Transverse colon (tissue), 4 donors: Measurements from ENCODE around the gene LSM6. TPM values are rescaled to one million over a fixed set of nuclear protein-coding genes. Genes with fewer than 3 reads are reported as not detected.

Experiments
- DNase-seq: peaks from one replicate; pipeline ENCODE4 v3.0.0-alpha.2; 2019
- H3K27ac ChIP-seq, 4 donors: fragments of 200-600 bp; sonication (generic); 2 replicates each; pipeline ENCODE4 v1.5.1; 2016 to 2018; ENCODE audit warnings: inconsistent platforms in 4 of 4
- H3K27me3 ChIP-seq: fragments of 200-600 bp; sonication (generic); 2 replicates; pipeline ENCODE4 v1.5.1; 2017; ENCODE audit warnings: inconsistent platforms
- H3K36me3 ChIP-seq, 4 donors: fragments of 200-600 bp; sonication (generic); 2 replicates each; pipeline ENCODE4 v1.5.1; 2017 to 2019; ENCODE audit warnings: inconsistent platforms in 4 of 4
- H3K4me1 ChIP-seq, 4 donors: fragments of 200-600 bp; sonication (generic); 2 replicates each; pipeline ENCODE4 v1.5.1; 2017 to 2020; ENCODE audit warnings: inconsistent platforms in 4 of 4
- H3K4me3 ChIP-seq, 4 donors: fragments of 200-600 bp; sonication (generic); 1 replicate in 1 of 4; 2 replicates in 3 of 4; pipeline versions ENCODE4 v1.5.1 to v1.6.1; 2017 to 2019; ENCODE audit warnings: inconsistent platforms in 4 of 4
- H3K9me3 ChIP-seq, 2 donors: fragments of 200-600 bp; sonication (generic); 2 replicates each; pipeline ENCODE4 v1.5.1; 2017 to 2019; ENCODE audit warnings: inconsistent platforms in 2 of 2
- CTCF ChIP-seq, 5 experiments: fragments of 200-600 bp in 3 of 5; fragments of 450-650 bp in 2 of 5; sonication (generic) in 3 of 5; IDR thresholded peaks; 1 replicate in 2 of 5; 2 replicates in 3 of 5; pipeline ENCODE4 v1.5.1; 2016 to 2017; ENCODE audit warnings: antibody characterized with exemption in 5 of 5, inconsistent platforms in 3 of 5, mild to moderate bottlenecking in 2 of 5, moderate library complexity in 1 of 5
- EP300 ChIP-seq: sonication (generic); formaldehyde crosslinking; IDR thresholded peaks from one replicate; pipeline ENCODE4 v1.6.1; 2017; ENCODE audit warnings: antibody characterized with exemption, low read depth
- POLR2A ChIP-seq: fragments of 450-650 bp; IDR thresholded peaks from one replicate; pipeline ENCODE4 v1.6.1; 2016; ENCODE audit warnings: antibody characterized with exemption, mild to moderate bottlenecking, moderate library complexity
- POLR2AphosphoS5 ChIP-seq, 3 donors: sonication (generic); formaldehyde crosslinking; IDR thresholded peaks; one replicate each; pipeline ENCODE4 v1.6.1; 2016; ENCODE audit warnings: antibody characterized with exemption in 3 of 3
- WGBS, 2 donors: methylation state at CpG; one replicate each; pipeline ENCODE4 v1.1.5; 2018; ENCODE audit warnings: low coverage in 1 of 2; 5-methylcytosine and 5-hydroxymethylcytosine counted together
- in situ Hi-C, 4 donors: fragments of 200-750 bp; cut with MboI; loops; one replicate each; pipeline versions ENCODE4 v1.15.0 to v1.15.1; 2017; ENCODE audit warnings: low sequenced_read_pairs in 3 of 4, low pct_ligation_motif_present in 1 of 4, low pct_unique_long_range_greater_than_20kb in 1 of 4
- intact Hi-C: fragments of 100-400 bp; cut with DNase I; formaldehyde crosslinking; loops from one replicate; pipeline ENCODE4 v1.15.1; 2023; ENCODE audit warnings: low total_unique reads
- total RNA-seq, 4 donors: library from RNA; depleted of rRNA; stranded (reverse); fragments of >200 nt; gene quantifications; one replicate each; pipeline ENCODE4 v1.1.0, GENCODE V29; 2016

Gene LSM6
- total RNA-seq, 4 donors from 2014 or later: 1.9 to 33.2 (median 24.4) TPM

DNA sequence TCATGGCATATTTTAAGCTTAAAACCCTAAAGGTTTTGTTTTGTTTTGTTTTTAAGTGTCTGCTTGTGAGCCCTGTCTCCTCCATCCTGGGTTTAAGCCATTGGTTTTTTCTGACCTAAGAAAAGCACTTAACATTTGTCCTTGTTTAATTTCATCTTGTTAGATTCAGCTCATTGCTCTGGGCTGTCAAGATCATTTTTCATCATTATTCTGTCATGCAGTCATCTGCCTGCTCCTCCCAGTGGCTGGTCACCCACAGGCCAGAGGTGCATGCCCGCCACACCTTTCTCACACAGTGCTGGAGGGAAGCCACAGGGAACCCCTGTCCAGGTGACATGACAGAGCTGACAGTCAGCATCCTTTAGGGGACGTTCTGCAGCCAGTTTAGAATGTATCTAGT, 27.1 kb downstream of the LSM6 start:
- WGBS, 2 donors: 87 to 92% methylated on average over 2 of the region's 2 CpGs
- in situ Hi-C loops (no loop called here), intact Hi-C loops (no loop called here)
- no peak overlapping the region for H3K4me3 ChIP-seq
- H3K4me1 ChIP-seq: no peaks in the 10 kb centered on the region
- H3K36me3 ChIP-seq: no peaks in the 10 kb centered on the region
- TF ChIP-seq CTCF (IDR thresholded peaks at IDR 0.05) (no peak), POLR2A (no peak), EP300 (no peak), POLR2AphosphoS5 (IDR thresholded peaks at IDR 0.05) (no peak)
- H3K9me3 ChIP-seq: no peaks in the 10 kb centered on the region
- H3K27ac ChIP-seq: no peak overlapping the region
- DNase-seq: no peak
- no peaks in the 10 kb centered on the region for H3K27me3 ChIP-seq

GRCh38 chr4:146207410-146207809, 31.9 kb downstream of the LSM6 start:
- TF ChIP-seq POLR2AphosphoS5 (IDR thresholded peaks at IDR 0.05) (no peak), EP300 (no peak), POLR2A (no peak)
- no peaks in the 10 kb centered on the region for H3K9me3 ChIP-seq
- no peak overlapping the region for H3K4me3 ChIP-seq
- H3K4me1 ChIP-seq: no peaks in the 10 kb centered on the region
- intact Hi-C loops (no loop called here), in situ Hi-C loops (no loop called here)
- no peaks in the 10 kb centered on the region for H3K27me3 ChIP-seq
- DNase-seq: no peak
- no peaks in the 10 kb centered on the region for H3K36me3 ChIP-seq
- no peak overlapping the region for H3K27ac ChIP-seq
- WGBS, 2 donors: 74% methylated on average over 5 of the region's 5 CpGs; no CpG with 5 or more reads in 1 of the 2 donors

DNA sequence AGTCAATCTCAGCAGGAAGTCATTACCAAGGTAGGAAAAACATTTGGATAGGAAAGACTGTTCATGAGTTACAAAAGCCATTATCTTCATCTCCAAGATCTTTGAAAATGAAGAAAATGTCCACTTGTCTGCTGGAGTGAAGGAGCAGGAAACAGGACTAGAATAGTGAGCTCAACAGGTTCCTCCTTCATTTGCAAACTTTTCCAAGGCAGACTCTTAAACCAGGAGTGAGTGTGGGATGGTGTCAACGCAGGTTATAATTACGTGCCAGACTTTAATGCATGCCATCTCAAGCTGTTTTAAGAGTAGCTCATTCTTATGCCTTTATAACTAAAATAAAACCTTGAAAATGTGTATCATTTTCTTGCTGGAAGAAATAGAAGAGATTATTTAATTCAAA, 35.4 kb downstream of the LSM6 start:
- DNase-seq: no peak
- intact Hi-C loops (no loop called here), in situ Hi-C loops (no loop called here)
- Histone ChIP-seq H3K4me1 (no peaks in the 10 kb centered on the region), H3K36me3 (no peaks in the 10 kb centered on the region), H3K4me3 (no peak overlapping the region), H3K27ac (no peak overlapping the region), H3K9me3 (no peaks in the 10 kb centered on the region), H3K27me3 (no peaks in the 10 kb centered on the region)
- TF ChIP-seq POLR2AphosphoS5 (IDR thresholded peaks at IDR 0.05) (no peak), EP300 (no peak), POLR2A (no peak), CTCF (IDR thresholded peaks at IDR 0.05) (no peak)
- 44 to 71% methylated on average over 2 of the region's 2 CpGs for WGBS, 2 donors

GRCh38 chr4:146211440-146211839, 35.9 kb downstream of the LSM6 start:
- Histone ChIP-seq H3K36me3 (no peaks in the 10 kb centered on the region), H3K4me3 (no peak overlapping the region), H3K27ac (no peak overlapping the region), H3K4me1 (no peaks in the 10 kb centered on the region), H3K27me3 (no peaks in the 10 kb centered on the region), H3K9me3 (no peaks in the 10 kb centered on the region)
- DNase-seq: no peak
- intact Hi-C loops: no loop called here
- TF ChIP-seq POLR2AphosphoS5 (IDR thresholded peaks at IDR 0.05) (no peak), CTCF (IDR thresholded peaks at IDR 0.05) (no peak), EP300 (no peak), POLR2A (no peak)
- 70 to 74% methylated on average over 3 to 7 of the region's 7 CpGs for WGBS, 2 donors
- in situ Hi-C loops: no loop called here

GRCh38 chr4:146212781-146213180, 37.3 kb downstream of the LSM6 start:
- H3K4me3 ChIP-seq: no peak overlapping the region
- 85 to 92% methylated on average over 4 to 9 of the region's 9 CpGs for WGBS, 2 donors
- intact Hi-C loops (no loop called here), in situ Hi-C loops (no loop called here)
- H3K27ac ChIP-seq: no peak overlapping the region
- DNase-seq: no peak
- no peaks in the 10 kb centered on the region for H3K27me3 ChIP-seq
- no peaks in the 10 kb centered on the region for H3K36me3 ChIP-seq
- TF ChIP-seq POLR2AphosphoS5 (IDR thresholded peaks at IDR 0.05) (no peak), EP300 (no peak), POLR2A (no peak), CTCF (IDR thresholded peaks at IDR 0.05) (no peak)
- no peaks in the 10 kb centered on the region for H3K4me1 ChIP-seq
- no peaks in the 10 kb centered on the region for H3K9me3 ChIP-seq
